Memory B cell (primary cell): ENCODE results near the gene EYA2.

Source experiments
- ATAC-seq: fragments of 150-1000 bp; cut with Tn5 transposase; 2 replicates; pipeline ENCODE4 v1.10.0; 2021; ENCODE audit warnings: low read depth, mild to moderate bottlenecking, moderate library complexity
- DNase-seq, 2 donors: peaks; one replicate each; pipeline ENCODE4 v3.0.0; 2022; ENCODE audit warnings: low spot score in 2 of 2
- H3K27ac Mint-ChIP-seq: one replicate; pipeline ENCODE4 v1.8.0; 2022; ENCODE audit warnings: mild to moderate bottlenecking, moderate library complexity, mixed read lengths
- H3K27me3 Mint-ChIP-seq: one replicate; pipeline ENCODE4 v1.8.0; 2022; ENCODE audit warnings: mixed read lengths
- H3K36me3 Mint-ChIP-seq: one replicate; pipeline ENCODE4 v1.8.0; 2022; ENCODE audit warnings: mild to moderate bottlenecking, mixed read lengths
- H3K4me1 Mint-ChIP-seq: one replicate; pipeline ENCODE4 v1.8.0; 2022; ENCODE audit warnings: mixed read lengths
- H3K4me3 Mint-ChIP-seq: one replicate; pipeline ENCODE4 v1.8.0; 2022; ENCODE audit warnings: mild to moderate bottlenecking, moderate library complexity, mixed read lengths
- H3K9me3 Mint-ChIP-seq: one replicate; pipeline ENCODE4 v1.8.0; 2022; ENCODE audit warnings: mixed read lengths

The EYA2 gene

DNA sequence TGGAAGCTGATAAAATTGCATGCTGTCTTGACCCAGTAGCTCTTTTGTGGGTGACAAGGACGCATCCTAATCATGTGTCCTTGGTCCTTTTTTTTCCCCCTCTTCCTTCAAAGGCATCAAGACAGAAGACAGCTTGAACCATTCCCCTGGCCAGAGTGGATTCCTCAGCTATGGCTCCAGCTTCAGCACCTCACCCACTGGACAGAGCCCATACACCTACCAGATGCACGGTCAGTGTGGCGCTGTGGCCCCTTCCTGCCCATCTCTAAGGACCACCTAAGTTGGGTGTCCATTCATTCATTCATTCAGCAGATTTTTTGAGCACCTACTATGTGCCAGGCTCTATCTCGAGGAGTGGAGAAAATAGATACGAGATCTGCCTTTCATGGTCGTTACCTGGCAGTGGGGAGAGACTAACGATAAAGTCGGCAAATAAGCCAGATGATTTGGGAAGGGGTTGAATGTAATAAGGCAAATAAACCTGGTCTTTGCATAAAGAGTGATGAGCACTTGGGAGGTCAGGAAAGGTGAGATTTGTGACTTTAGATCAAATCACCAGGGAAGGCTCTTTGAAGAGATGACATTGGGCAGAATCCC lies 121.5 kb downstream of the EYA2 start:
- Mint-ChIP-seq H3K4me3 (no peak overlapping the region), H3K36me3 (peaks cover 2% of the 10 kb centered on the region), H3K4me1 (no peaks in the 10 kb centered on the region), H3K27me3 (peaks cover 12% of the 10 kb centered on the region), H3K27ac (no peak overlapping the region), H3K9me3 (no peaks in the 10 kb centered on the region)
- ATAC-seq (no peak), DNase-seq (no peak)

DNA sequence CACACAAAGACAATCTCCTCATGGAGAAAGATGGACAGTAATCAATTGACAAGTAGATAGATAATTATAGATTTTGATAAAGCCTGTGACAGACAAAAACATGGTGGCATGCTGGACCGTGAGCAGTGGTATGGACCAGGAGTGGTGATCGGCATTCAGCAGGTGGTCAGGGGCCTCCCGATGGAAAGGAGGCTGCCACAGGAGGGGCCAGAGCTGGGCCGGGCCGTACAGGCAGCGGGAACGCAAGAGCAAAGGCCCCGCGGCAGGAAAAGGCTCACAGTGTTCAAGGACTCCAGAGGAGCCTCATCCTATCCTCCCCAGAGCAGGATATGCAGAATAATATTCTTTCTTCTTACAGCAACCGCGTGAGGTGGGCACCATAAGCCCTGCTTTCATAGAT lies 123.7 kb downstream of the EYA2 start:
- no peaks in the 10 kb centered on the region for H3K4me1 Mint-ChIP-seq
- ATAC-seq (no peak), DNase-seq (no peak)
- no peak overlapping the region for H3K4me3 Mint-ChIP-seq
- H3K36me3 Mint-ChIP-seq = no peaks in the 10 kb centered on the region
- H3K27ac Mint-ChIP-seq = no peak overlapping the region
- H3K9me3 Mint-ChIP-seq = no peaks in the 10 kb centered on the region
- H3K27me3 Mint-ChIP-seq = peaks cover 11% of the 10 kb centered on the region

- Mint-ChIP-seq H3K4me3 (no peak overlapping the region), H3K4me1 (no peaks in the 10 kb centered on the region), H3K27ac (no peak overlapping the region), H3K9me3 (no peaks in the 10 kb centered on the region), H3K36me3 (no peaks in the 10 kb centered on the region), H3K27me3 (peaks cover 11% of the 10 kb centered on the region)
- ATAC-seq = no peak
- no peak for DNase-seq
Observed at GRCh38 chr20:47019121-47019824, 124.6 kb downstream of the EYA2 start.

DNA sequence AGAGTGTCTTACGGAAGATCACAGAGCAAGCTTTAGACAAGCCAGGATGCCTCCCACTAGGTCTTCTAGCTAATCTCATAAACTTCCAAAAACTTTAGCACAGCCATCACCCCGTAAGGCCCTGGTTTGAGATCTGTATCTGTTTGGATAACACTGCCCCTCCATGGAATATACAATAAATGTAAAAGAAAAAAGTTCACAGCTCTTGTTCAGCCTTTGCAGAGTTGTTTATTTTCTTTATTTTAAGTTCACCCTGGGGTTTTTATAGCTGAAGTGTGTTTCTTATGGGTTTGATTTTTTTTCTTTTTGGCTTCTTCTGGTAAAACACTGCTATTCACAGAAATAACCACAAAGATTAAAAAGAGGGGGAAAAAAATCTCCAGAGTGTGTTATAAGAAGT lies 125.6 kb downstream of the EYA2 start:
- Mint-ChIP-seq H3K9me3 (no peaks in the 10 kb centered on the region), H3K36me3 (no peaks in the 10 kb centered on the region), H3K4me3 (no peak overlapping the region), H3K4me1 (peaks cover 2% of the 10 kb centered on the region), H3K27ac (no peak overlapping the region), H3K27me3 (peaks cover 11% of the 10 kb centered on the region)
- ATAC-seq (no peak), DNase-seq (no peak)

- DNase-seq (no peak), ATAC-seq (no peak)
- peaks cover 7% of the 10 kb centered on the region for H3K27me3 Mint-ChIP-seq
- H3K9me3 Mint-ChIP-seq = no peaks in the 10 kb centered on the region
- H3K4me3 Mint-ChIP-seq = no peak overlapping the region
- H3K4me1 Mint-ChIP-seq = peaks cover 2% of the 10 kb centered on the region
- no peak overlapping the region for H3K27ac Mint-ChIP-seq
- no peaks in the 10 kb centered on the region for H3K36me3 Mint-ChIP-seq
Observed at GRCh38 chr20:47021850-47022249, 127.2 kb downstream of the EYA2 start.

DNA sequence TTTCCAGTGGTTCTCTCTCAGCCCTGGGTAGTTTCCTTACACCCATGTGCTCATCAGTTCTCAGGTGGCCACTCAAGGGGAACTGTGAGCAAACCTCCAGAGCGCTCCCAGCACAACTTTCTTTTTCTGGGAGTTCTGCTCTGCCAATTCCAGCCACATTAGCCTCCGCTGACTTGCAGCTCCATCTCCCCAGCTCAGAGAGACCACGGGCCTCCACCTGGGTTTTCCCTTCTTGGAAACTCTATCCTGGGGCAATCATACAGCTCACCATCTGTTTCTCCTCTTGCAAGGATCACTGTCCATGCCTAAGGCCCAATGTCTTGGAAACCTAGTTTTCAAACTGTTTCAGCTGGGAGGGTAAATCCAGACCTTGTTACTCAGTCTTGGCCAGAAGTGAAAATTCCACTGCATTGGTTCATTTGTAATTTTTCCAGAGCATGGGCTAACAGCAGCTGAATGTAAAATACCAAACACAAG lies 129.9 kb downstream of the EYA2 start:
- Mint-ChIP-seq H3K27ac (no peak overlapping the region), H3K9me3 (peaks cover 2% of the 10 kb centered on the region), H3K4me3 (no peak overlapping the region), H3K36me3 (peaks cover 1% of the 10 kb centered on the region), H3K4me1 (peaks cover 2% of the 10 kb centered on the region), H3K27me3 (peaks cover 10% of the 10 kb centered on the region)
- no peak for ATAC-seq
- DNase-seq = no peak

DNA sequence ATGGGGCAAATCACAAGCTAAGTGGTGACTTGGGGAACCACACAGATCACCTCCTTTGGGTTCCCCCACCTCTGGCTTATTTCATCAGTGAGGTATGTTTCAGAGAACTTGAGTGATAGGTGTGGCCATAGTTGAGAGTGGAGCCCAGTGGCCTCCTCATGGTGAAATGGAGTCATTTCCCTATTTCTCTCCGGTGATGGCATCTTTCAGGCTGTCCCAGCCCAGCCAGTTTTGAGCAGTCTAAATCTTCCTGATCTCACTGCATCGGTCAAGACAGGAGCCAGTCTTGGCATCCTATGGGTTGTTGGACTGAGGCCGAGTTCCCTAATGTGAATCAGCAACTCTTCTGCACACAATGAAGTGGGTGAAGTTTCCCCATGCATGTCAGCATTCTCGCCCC lies 132.4 kb downstream of the EYA2 start:
- H3K9me3 Mint-ChIP-seq = peaks cover 2% of the 10 kb centered on the region
- H3K36me3 Mint-ChIP-seq = peaks cover 2% of the 10 kb centered on the region
- DNase-seq (no peak), ATAC-seq (no peak)
- no peak overlapping the region for H3K27ac Mint-ChIP-seq
- H3K4me3 Mint-ChIP-seq = no peak overlapping the region
- H3K27me3 Mint-ChIP-seq = peaks cover 10% of the 10 kb centered on the region
- H3K4me1 Mint-ChIP-seq = peaks cover 2% of the 10 kb centered on the region

GRCh38 chr20:47027456-47027855 lies 132.8 kb downstream of the EYA2 start:
- DNase-seq (no peak), ATAC-seq (no peak)
- Mint-ChIP-seq H3K36me3 (peaks cover 2% of the 10 kb centered on the region), H3K4me3 (no peak overlapping the region), H3K27me3 (peaks cover 10% of the 10 kb centered on the region), H3K4me1 (peaks cover 2% of the 10 kb centered on the region), H3K27ac (no peak overlapping the region), H3K9me3 (peaks cover 2% of the 10 kb centered on the region)

DNA sequence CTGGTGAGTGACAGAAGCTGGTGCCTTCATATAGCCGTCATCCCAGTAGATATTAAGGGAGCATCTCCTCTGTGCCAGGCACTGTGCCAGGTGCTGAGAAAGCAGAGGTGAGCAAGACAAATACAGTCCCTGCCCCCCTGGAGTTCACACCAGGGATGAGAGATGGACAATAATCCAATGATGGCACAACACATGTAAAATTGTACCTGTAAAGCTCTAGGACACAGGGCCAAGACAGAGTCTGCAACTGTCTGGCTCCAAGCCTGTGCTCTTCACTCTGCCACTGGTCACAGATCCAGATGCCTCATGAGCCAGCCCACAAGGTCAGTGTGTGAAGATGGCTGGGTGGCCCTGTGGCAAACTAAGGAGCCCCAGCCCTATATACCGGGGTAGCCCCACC lies 133.8 kb downstream of the EYA2 start:
- DNase-seq (no peak), ATAC-seq (no peak)
- peaks cover 2% of the 10 kb centered on the region for H3K36me3 Mint-ChIP-seq
- H3K27ac Mint-ChIP-seq = no peak overlapping the region
- peaks cover 7% of the 10 kb centered on the region for H3K27me3 Mint-ChIP-seq
- peaks cover 2% of the 10 kb centered on the region for H3K9me3 Mint-ChIP-seq
- peaks cover 2% of the 10 kb centered on the region for H3K4me1 Mint-ChIP-seq
- H3K4me3 Mint-ChIP-seq = no peak overlapping the region

GRCh38 chr20:47029845-47030244 lies 135.2 kb downstream of the EYA2 start:
- H3K9me3 Mint-ChIP-seq = peaks cover 2% of the 10 kb centered on the region
- no peak overlapping the region for H3K27ac Mint-ChIP-seq

GRCh38 chr20:47030271-47030810 lies 135.7 kb downstream of the EYA2 start:
- Mint-ChIP-seq H3K4me3 (no peak overlapping the region), H3K27me3 (peaks cover 5% of the 10 kb centered on the region), H3K27ac (no peak overlapping the region), H3K9me3 (peaks cover 2% of the 10 kb centered on the region), H3K36me3 (peaks cover 2% of the 10 kb centered on the region), H3K4me1 (no peaks in the 10 kb centered on the region)
- DNase-seq (no peak), ATAC-seq (no peak)

More at GRCh38 chr20:47029845-47030244, 135.2 kb downstream of the EYA2 start:
- H3K4me3 Mint-ChIP-seq = no peak overlapping the region
- H3K27me3 Mint-ChIP-seq = peaks cover 6% of the 10 kb centered on the region
- H3K4me1 Mint-ChIP-seq = peaks cover 1% of the 10 kb centered on the region
- H3K36me3 Mint-ChIP-seq = peaks cover 2% of the 10 kb centered on the region
- no peak for DNase-seq
- no peak for ATAC-seq

GRCh38 chr20:47031004-47031403 lies 136.4 kb downstream of the EYA2 start:
- Mint-ChIP-seq H3K4me3 (no peak overlapping the region), H3K27ac (no peak overlapping the region), H3K4me1 (no peaks in the 10 kb centered on the region), H3K27me3 (peaks cover 5% of the 10 kb centered on the region), H3K9me3 (peaks cover 2% of the 10 kb centered on the region), H3K36me3 (peaks cover 2% of the 10 kb centered on the region)
- ATAC-seq = no peak
- no peak for DNase-seq

- Mint-ChIP-seq H3K4me3 (no peak overlapping the region), H3K27me3 (peaks cover 5% of the 10 kb centered on the region)
- DNase-seq = no peak
Observed at GRCh38 chr20:47031821-47032220, 137.2 kb downstream of the EYA2 start.

DNA sequence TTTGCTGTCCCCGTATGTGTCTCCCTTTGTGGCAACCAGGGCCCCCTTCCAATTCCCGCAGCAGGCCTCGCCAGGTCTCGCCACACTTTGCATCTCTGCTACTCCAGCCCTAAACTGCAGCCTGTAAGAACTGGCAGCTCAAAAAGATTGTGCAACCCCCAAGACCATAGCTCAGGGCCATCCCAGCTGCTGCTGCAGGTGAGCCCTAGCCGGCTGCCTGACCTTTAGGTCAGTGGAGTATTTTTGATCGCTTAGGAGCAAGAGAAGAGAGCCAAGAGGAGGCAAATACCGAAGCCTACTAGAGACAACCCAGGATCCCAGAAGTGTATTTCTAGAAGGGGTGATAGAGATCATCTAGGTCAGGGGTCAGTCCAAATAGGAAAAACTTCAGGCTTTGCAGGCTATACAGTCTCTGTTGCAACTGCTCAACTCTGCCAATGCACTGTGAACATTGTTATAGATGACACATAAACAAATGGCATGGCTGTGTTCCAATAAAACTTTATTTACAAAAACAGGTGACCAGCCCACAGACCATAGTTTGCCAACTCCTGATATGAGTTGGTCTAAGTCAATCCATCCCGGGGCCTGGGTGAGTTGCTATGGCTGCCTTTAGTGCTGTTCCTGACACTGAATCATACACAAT lies 138.4 kb downstream of the EYA2 start:
- H3K27me3 Mint-ChIP-seq = peaks cover 2% of the 10 kb centered on the region
- peaks cover 5% of the 10 kb centered on the region for H3K9me3 Mint-ChIP-seq
- peaks cover 2% of the 10 kb centered on the region for H3K36me3 Mint-ChIP-seq
- H3K4me1 Mint-ChIP-seq = no peaks in the 10 kb centered on the region
- no peak overlapping the region for H3K27ac Mint-ChIP-seq
- no peak overlapping the region for H3K4me3 Mint-ChIP-seq
- ATAC-seq (no peak), DNase-seq (no peak)

More at GRCh38 chr20:47031821-47032220, 137.2 kb downstream of the EYA2 start:
- Mint-ChIP-seq H3K4me1 (no peaks in the 10 kb centered on the region), H3K36me3 (peaks cover 2% of the 10 kb centered on the region), H3K27ac (no peak overlapping the region), H3K9me3 (peaks cover 2% of the 10 kb centered on the region)
- ATAC-seq = no peak
